Measurements from ENCODE around the gene ETNK1.
"Not testable (repeated sequence)": the region's sequence is repeated elsewhere in the genome, so short reads cannot be mapped to it uniquely, and the experiment has no call there.

ETNK1 gene

DNA sequence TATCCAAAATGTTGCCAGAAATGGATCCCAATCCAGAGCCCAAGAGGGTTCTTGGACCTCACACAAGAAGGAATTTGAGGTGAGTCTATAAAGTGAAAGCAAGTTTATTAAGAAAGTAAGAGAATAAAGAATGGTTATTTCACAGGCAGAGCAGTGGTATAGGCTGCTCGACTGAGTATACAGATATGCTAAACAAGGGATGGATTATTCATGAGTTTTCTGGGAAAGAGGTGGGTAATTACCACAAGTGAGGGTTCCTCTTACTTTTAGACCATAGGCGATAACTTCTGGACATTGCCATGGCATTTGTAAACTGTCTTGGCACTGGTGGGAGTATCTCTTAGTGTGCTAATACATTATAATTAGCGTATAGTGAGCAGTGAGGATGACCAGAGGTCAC is 73.6 kb downstream of the ETNK1 start:
- DNase-seq (ENCODE audit: low read depth in 1 of 2, low spot score in 1 of 2) = no peak
- Histone ChIP-seq H3K4me3 (replicated peaks; ENCODE audit: insufficient read depth, low read length) (no peak overlapping the region), H3K27ac (replicated peaks) (no peak overlapping the region), H3K27me3 (ENCODE audit: insufficient read depth, poor library complexity, severe bottlenecking) (no peaks in the 10 kb centered on the region)
- TF ChIP-seq, protein P1, sequence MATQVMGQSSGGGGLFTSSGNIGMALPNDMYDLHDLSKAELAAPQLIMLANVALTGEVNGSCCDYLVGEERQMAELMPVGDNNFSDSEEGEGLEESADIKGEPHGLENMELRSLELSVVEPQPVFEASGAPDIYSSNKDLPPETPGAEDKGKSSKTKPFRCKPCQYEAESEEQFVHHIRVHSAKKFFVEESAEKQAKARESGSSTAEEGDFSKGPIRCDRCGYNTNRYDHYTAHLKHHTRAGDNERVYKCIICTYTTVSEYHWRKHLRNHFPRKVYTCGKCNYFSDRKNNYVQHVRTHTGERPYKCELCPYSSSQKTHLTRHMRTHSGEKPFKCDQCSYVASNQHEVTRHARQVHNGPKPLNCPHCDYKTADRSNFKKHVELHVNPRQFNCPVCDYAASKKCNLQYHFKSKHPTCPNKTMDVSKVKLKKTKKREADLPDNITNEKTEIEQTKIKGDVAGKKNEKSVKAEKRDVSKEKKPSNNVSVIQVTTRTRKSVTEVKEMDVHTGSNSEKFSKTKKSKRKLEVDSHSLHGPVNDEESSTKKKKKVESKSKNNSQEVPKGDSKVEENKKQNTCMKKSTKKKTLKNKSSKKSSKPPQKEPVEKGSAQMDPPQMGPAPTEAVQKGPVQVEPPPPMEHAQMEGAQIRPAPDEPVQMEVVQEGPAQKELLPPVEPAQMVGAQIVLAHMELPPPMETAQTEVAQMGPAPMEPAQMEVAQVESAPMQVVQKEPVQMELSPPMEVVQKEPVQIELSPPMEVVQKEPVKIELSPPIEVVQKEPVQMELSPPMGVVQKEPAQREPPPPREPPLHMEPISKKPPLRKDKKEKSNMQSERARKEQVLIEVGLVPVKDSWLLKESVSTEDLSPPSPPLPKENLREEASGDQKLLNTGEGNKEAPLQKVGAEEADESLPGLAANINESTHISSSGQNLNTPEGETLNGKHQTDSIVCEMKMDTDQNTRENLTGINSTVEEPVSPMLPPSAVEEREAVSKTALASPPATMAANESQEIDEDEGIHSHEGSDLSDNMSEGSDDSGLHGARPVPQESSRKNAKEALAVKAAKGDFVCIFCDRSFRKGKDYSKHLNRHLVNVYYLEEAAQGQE (IDR thresholded peaks at IDR 0.05; ENCODE audit: insufficient replicate concordance, low read depth) = no peak

DNA sequence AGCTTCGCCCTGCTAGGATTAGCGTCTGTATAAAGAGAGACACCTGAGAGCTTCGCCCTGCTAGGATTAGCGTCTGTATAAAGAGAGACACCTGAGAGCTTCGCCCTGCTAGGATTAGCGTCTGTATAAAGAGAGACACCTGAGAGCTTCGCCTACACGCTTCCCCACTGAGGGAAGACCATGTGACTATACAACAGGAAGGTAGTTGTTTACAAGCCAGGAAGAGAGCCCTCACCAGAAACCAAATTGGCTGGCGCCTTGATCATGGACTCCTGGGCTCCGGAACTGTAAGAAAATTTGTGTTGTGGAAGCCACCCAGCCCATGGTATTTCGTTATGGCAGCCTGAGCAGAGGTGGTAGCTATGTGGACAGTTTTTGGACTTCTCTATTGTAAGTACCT is 74.7 kb downstream of the ETNK1 start:
- H3K4me3 ChIP-seq (replicated peaks; ENCODE audit: insufficient read depth, low read length); H3K27ac ChIP-seq (replicated peaks); H3K27me3 ChIP-seq (ENCODE audit: insufficient read depth, poor library complexity, severe bottlenecking); DNase-seq (ENCODE audit: low read depth in 1 of 2, low spot score in 1 of 2): not testable (repeated sequence)

DNA sequence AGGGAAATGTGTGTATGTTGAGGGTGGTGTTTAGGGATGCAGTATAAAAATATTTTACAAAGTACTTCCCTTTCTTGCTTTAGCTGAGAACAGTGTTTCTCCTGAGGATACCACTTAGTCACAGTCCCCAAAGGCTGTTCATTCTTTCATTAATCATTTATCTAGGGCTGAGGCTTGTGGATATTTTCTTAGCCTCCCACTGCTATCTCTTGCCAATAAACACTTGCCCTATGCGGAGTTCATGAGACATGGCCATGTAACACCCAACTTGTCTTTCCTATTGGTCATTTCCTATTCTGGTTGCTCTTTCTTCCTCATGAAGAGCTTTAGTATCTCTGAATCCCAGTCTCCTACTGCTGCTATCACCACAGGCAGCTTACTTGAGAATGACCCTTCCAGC is 75.1 kb downstream of the ETNK1 start:
- Histone ChIP-seq H3K4me3 (replicated peaks; ENCODE audit: insufficient read depth, low read length) (no peak overlapping the region), H3K27me3 (ENCODE audit: insufficient read depth, poor library complexity, severe bottlenecking) (no peaks in the 10 kb centered on the region), H3K27ac (replicated peaks) (no peak overlapping the region)
- TF ChIP-seq, protein P2, sequence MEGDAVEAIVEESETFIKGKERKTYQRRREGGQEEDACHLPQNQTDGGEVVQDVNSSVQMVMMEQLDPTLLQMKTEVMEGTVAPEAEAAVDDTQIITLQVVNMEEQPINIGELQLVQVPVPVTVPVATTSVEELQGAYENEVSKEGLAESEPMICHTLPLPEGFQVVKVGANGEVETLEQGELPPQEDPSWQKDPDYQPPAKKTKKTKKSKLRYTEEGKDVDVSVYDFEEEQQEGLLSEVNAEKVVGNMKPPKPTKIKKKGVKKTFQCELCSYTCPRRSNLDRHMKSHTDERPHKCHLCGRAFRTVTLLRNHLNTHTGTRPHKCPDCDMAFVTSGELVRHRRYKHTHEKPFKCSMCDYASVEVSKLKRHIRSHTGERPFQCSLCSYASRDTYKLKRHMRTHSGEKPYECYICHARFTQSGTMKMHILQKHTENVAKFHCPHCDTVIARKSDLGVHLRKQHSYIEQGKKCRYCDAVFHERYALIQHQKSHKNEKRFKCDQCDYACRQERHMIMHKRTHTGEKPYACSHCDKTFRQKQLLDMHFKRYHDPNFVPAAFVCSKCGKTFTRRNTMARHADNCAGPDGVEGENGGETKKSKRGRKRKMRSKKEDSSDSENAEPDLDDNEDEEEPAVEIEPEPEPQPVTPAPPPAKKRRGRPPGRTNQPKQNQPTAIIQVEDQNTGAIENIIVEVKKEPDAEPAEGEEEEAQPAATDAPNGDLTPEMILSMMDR (IDR thresholded peaks at IDR 0.05; ENCODE audit: insufficient read depth, low read length) = no peak
- TF ChIP-seq GABPA (IDR thresholded peaks at IDR 0.05; ENCODE audit: low read depth) = no peak
- no peak for TF ChIP-seq POLR2AphosphoS5 (IDR thresholded peaks at IDR 0.05; ENCODE audit: low read depth)
- TF ChIP-seq, protein P1 (IDR thresholded peaks at IDR 0.05; ENCODE audit: insufficient replicate concordance, low read depth) = no peak
- TF ChIP-seq SPI1 (IDR thresholded peaks at IDR 0.05; ENCODE audit: borderline replicate concordance, low read depth) = no peak
- no peak for DNase-seq (ENCODE audit: low read depth in 1 of 2, low spot score in 1 of 2)

DNA sequence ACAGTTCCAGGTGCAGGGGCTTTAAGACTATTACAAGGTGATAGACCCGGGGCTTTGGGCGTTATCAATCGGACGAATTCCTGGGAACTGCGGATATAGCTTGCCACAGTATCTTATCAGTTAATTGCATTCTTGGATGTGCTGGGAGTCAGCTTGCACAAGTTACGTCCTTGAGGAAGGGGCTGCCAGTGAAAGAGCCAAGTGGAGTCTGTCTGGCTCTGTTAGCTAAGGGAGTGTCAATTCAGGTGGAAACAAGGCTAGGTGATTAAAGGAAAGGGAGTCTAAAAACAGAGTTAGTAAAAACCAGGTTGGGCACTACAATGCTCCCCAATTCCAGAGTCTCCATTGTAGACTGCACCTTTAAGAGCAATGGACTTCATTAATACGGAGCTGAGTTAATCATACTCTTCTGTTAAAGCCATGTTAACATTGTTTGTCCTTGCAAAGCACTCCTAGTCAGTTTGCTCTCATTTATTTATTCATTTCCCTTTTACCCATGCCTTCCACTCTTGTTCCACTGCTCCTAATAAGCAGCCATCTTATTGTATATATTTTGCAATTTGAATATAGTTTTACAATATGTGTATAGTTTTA is 76.3 kb downstream of the ETNK1 start:
- not testable (repeated sequence) for DNase-seq (ENCODE audit: low read depth in 1 of 2, low spot score in 1 of 2); H3K4me3 ChIP-seq (replicated peaks; ENCODE audit: insufficient read depth, low read length); H3K27ac ChIP-seq (replicated peaks); H3K27me3 ChIP-seq (ENCODE audit: insufficient read depth, poor library complexity, severe bottlenecking)

DNA sequence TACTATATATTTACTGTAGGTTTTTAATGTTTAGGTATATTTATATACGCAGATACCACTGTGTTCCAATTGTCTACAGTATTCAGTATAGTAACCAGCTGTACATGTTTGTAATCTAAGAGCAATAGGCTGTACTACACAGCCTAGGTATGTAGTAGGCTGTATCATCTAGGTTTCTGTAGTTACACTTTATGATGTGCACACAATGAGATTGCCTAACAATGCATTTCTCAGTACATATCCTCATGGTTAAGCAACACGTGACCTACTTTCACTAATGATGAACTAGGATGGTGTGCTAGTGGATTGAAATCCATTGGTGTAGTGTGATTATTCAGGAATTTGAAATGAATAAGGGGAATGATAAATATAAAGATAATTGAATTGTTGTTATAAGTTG is 77.7 kb downstream of the ETNK1 start:
- Histone ChIP-seq H3K27ac (replicated peaks) (no peak overlapping the region), H3K4me3 (replicated peaks; ENCODE audit: insufficient read depth, low read length) (no peak overlapping the region), H3K27me3 (ENCODE audit: insufficient read depth, poor library complexity, severe bottlenecking) (no peaks in the 10 kb centered on the region)
- TF ChIP-seq GABPA (IDR thresholded peaks at IDR 0.05; ENCODE audit: low read depth) (no peak), POLR2AphosphoS5 (IDR thresholded peaks at IDR 0.05; ENCODE audit: low read depth) (no peak), SPI1 (IDR thresholded peaks at IDR 0.05; ENCODE audit: borderline replicate concordance, low read depth) (no peak)
- TF ChIP-seq, protein P1 (IDR thresholded peaks at IDR 0.05; ENCODE audit: insufficient replicate concordance, low read depth) = no peak
- TF ChIP-seq, protein P2 (IDR thresholded peaks at IDR 0.05; ENCODE audit: insufficient read depth, low read length) = no peak
- no peak for DNase-seq (ENCODE audit: low read depth in 1 of 2, low spot score in 1 of 2)
